HG02840 (cell line): ENCODE measurements around the gene IFIH1.

Source experiments
- ATAC-seq: cut with Tn5 transposase; IDR thresholded peaks from one replicate; pipeline ENCODE4 v1.9.1; 2021; ENCODE audit warnings: mild to moderate bottlenecking, moderate library complexity, moderate number of reproducible peaks; ENCODE audit not compliant: unreplicated experiment, low FRiP score

IFIH1 gene

GRCh38 chr2:162318328-162319180 lies at the start of gene IFIH1:
IFIH1 (minus strand) TSS chr2:162318684; CDS start chr2:162318307, 377 bp downstream.
- ATAC-seq: peak; percentile 88

DNA sequence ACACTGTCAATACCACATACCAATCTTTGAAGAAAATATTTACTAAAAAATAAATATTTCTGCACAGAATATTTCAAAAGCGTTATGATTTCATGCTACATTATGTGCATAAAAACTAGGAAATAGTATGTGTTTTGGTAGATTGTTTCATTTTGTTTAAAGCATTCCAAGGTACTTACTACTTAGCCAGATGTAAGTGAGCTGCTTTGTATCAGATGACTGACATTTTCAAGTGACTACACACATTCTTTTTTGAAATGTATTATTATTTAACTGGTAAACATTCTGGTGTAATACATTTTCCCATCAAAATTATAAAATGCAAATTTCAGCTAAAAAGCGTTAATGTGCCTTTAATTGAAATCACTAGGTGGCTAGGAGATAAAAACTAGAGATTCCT lies 46.9 kb upstream of the IFIH1 start:
- no peak for ATAC-seq

DNA sequence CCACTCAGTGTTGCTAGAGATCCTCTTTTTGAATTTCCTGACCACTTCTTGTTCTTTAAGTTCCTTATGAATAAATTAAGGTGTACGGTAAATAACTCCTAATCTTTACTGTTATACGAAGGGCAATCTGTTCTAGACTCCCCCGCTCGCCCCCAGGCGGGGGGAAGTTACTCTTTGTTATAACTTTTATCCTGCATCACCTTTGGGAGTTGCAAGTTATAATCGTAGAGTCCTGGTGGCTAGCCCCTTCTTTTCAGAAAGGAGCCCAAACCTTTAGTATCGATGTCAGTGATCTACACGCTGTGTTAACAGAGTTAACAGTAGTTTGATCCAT lies 26.1 kb upstream of the IFIH1 start:
- no peak for ATAC-seq

- ATAC-seq: peak; percentile 100
Measured at GRCh38 chr2:162343824-162344616, 25.5 kb upstream of the IFIH1 start, which contains the start of gene GCA. GCA (plus strand) TSS chr2:162344132; CDS start chr2:162344249, 117 bp downstream.

DNA sequence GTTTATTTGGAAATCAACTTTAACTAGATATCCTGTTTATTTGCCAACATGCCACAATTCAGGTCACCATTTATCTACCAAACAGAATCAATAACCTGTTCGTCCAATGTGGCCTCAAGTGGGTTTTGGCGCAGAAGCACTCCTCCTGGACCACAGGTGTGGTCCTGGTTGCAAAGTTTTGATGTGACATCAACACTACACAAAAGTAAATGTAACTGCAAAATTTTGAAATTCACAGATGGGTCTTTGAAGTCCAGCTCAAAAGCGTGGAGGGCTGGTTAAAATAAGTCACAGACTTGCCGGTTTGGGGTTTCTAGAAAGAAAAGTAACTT lies 25.0 kb upstream of the IFIH1 start:
- ATAC-seq: peak; percentile 0

DNA sequence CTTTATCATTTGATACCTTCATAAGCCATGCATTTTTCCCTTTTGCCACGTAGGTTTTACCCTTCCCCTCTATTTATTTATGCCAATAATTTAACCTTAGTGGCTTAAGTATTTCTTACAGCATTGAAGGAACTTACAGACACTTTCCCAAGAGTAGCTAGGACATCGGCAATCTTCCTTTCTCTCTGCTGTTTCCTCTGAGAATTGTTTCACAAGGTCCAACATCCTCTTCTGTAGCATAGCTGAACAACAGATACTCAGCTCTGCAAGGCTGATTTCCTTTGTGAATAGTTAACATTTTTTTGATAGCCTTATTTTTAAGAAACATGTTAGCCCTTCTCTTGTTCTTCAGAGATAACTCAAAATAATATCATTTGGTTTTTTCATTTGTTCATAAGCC lies 24.4 kb upstream of the IFIH1 start:
- no peak for ATAC-seq

GRCh38 chr2:162342321-162342720 lies 23.8 kb upstream of the IFIH1 start:
- no peak for ATAC-seq

DNA sequence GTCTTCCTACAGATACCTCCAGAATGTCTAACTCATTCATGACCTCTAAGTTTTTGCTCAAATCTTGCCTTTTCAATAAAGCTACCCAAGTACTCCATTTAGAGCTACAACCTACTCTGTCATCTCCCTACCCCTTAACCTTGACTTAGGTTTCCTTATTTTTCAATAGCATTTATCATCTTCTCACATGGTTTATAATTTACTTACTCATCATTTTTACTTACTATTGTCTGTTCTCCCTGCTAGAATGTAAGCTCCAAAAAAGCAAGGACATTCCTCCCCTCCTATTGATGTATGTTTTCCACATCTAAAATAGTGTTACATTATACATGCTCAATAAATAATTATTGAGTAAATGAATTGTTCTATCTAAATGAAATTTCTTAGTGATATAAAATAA lies 22.3 kb upstream of the IFIH1 start:
- ATAC-seq: no peak

- no peak for ATAC-seq
Measured at GRCh38 chr2:162337868-162338267, 19.4 kb upstream of the IFIH1 start.

DNA sequence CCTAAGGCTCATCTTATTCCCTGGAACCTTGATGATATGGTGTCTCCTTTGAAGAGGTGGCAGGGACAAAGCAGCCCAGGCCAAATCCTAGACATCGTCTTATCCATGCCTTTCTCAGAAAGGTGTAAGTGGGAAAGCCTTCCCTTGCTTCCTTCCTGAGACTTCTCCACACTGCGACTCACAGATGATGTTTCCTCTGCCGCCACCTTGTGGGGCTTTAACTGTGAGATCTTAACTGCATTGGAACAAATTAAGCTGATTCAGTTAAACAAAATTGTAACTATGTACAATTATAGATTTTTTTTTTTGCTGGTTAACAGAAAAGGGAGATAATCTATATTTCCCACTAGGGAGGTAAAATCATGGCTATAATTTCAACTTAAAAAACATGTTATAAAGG lies 15.5 kb upstream of the IFIH1 start:
- ATAC-seq: no peak

GRCh38 chr2:162330881-162331280 lies 12.4 kb upstream of the IFIH1 start:
- no peak for ATAC-seq

DNA sequence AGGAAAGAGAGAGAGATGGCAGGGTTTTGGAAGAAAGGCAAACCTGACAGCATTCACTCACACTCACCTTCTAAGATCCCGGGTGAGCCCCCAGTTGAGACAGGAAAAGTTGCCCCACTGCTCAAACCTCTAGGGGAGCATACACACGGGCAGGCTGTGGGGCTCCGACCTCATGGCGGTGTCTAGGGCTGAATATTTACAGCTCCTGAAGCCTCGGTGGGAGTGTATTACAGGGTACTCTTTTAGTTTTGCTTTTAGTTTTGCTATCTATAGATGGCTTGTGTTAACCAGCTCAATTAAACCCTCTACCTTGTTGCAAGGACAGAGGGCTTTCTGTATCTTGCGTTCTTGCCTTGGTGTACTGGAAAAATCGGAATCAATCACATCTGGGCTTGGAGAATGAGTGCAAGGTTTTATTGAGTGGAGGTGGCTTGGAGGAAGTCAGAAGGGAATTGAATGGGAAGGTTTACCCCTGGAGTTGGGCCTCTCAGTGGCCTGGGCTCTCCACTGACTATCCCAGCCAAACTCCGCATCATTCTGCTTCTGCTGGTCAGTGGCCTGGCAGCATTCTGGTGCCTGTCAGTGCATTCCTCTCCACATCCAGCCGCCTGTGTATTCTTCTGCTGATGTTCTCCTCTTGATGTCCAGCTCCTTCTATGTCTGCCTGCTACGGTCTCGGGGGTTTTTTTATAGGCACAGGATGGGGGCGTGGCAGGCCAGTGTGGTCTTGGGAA lies 10.1 kb upstream of the IFIH1 start:
- peak; percentile 65 for ATAC-seq

DNA sequence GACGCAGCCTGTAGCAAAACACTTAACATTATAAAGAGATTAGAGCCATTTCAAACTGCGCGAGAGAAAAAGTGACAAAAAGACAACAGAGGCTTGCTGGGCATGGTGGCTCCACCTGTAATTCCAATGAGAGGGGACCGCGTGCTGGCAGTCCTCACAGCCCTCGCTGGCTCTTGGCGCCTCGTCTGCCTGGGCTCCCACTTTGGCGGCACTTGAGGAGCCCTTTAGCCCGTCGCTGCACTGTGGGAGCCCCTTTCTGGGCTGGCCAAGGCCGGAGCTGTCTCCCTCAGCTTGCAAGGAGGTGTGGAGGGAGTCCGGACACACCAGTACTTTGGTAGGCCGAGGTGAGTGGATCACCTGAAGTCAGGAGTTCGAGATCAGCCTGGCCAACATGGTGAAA lies 9.3 kb upstream of the IFIH1 start:
- no peak for ATAC-seq

GRCh38 chr2:162327134-162327769 lies 8.8 kb upstream of the IFIH1 start:
- ATAC-seq: no peak

DNA sequence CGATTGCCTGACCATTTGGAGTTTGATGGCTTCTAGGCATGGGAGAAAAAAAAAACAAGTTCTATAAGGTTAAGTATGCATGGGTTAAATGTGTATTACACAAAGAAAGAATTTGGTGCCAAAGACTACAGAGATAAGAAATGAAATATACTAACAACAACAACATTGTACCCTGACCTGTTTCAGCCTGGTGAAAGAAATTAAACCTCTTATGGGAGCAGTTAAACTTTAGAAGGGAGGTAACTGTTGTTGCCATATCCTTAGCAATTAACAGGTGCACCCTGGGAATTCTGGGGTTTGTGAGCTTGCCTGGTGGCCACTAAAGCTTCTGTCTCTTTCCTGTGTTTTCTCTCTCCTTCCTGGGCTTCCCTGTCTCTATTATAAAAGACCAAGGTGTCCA lies 6.5 kb upstream of the IFIH1 start:
- no peak for ATAC-seq

DNA sequence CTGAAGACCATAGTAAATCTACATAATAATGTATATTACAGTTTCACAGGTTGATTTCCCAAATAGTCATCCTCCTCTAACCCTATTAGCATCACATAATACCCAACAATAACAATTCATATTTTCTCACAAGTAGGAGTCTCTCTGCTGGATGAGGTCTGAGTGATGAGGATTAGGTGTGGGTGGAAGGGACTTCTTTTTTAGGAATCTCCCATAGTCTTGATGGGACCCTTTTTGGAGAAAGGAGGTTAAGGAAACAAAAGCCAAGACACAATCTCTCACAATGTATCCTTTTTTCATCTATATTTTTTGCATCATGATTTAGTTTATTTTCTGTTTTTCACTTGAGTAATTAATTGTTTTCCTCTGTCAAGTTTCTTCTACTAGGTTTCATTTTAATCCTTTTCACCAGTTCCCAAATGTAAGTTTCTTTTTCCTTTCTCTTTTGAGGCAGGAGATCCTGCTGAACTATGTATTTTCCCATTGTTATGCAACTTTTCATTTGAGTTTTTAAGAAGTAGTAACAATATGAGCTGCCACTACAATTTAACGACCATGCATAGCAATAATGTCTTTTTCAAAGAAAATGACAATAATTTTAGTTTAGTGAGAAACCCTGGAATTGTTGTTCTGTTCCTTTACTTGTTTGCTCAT lies 2.5 kb upstream of the IFIH1 start:
- no peak for ATAC-seq

GRCh38 chr2:162317861-162318327 lies 590 bp downstream of the IFIH1 start:
- ATAC-seq: peak; percentile 4

- no peak for ATAC-seq
Measured at GRCh38 chr2:162317058-162317742, 1.3 kb downstream of the IFIH1 start.

- ATAC-seq: no peak
Measured at GRCh38 chr2:162316590-162316989, 1.9 kb downstream of the IFIH1 start.
